GM19351 (cell line): ENCODE results near the gene PTTG1IP2.

Experiments used
- ATAC-seq: cut with Tn5 transposase; IDR thresholded peaks from one replicate; pipeline ENCODE4 v1.9.1; 2021; ENCODE audit warnings: mild to moderate bottlenecking, moderate library complexity; ENCODE audit not compliant: unreplicated experiment

PTTG1IP2 gene

GRCh38 chr7:90552521-90552920 is 83.1 kb downstream of the PTTG1IP2 start:
- no peak for ATAC-seq

- no peak for ATAC-seq
Observed at GRCh38 chr7:90560730-90561129, 91.3 kb downstream of the PTTG1IP2 start.
